ENCODE results near the gene ABCF3.

ABCF3 gene

GRCh38 chr3:184186184-184186901 is at the start of gene ABCF3:
ABCF3 (plus strand) TSS chr3:184186199; CDS start chr3:184186208, 9 bp downstream.
- peak within 1 kb of the TSS; percentile 99 for H3K4me3 ChIP-seq (ENCODE audit: low read depth, low read length)
- CTCF ChIA-PET = interaction anchor here (0.7 to 1.4 kb wide), 3 partner anchors 42 to 291 kb away, joined by 3 to 7 read pairs (median 4); partner anchors contain the start of gene EEF1AKMT4
- POLR2A ChIA-PET = interaction anchor here (0.9 to 3.2 kb wide), 11 partner anchors 9 to 74 kb away, joined by 3 to 43 read pairs (median 5); partner anchors contain the start of genes DVL3 and EIF2B5
- TF ChIP-seq CTCF (IDR thresholded peaks at IDR 0.05; ENCODE audit: insufficient read depth, low read length, missing control alignments) = no peak
- DNase-seq (ENCODE audit: low read depth, low spot score) = no peak

- no peak for DNase-seq (ENCODE audit: low read depth, low spot score)
- H3K4me3 ChIP-seq (ENCODE audit: low read depth, low read length) = no peak overlapping the region
- ChIA-PET POLR2A (no interaction called here), CTCF (no interaction called here)
- TF ChIP-seq CTCF (IDR thresholded peaks at IDR 0.05; ENCODE audit: insufficient read depth, low read length, missing control alignments) = no peak
Observed at GRCh38 chr3:184140436-184140835, 45.6 kb upstream of the ABCF3 start.

GRCh38 chr3:184142199-184142598 is 43.8 kb upstream of the ABCF3 start:
- CTCF ChIA-PET = no interaction called here
- H3K4me3 ChIP-seq (ENCODE audit: low read depth, low read length) = no peak overlapping the region
- TF ChIP-seq CTCF (IDR thresholded peaks at IDR 0.05; ENCODE audit: insufficient read depth, low read length, missing control alignments) = no peak
- no peak for DNase-seq (ENCODE audit: low read depth, low spot score)
- POLR2A ChIA-PET = no interaction called here

GRCh38 chr3:184143327-184143726 is 42.7 kb upstream of the ABCF3 start:
- POLR2A ChIA-PET = no interaction called here
- DNase-seq (ENCODE audit: low read depth, low spot score) = no peak
- TF ChIP-seq CTCF (IDR thresholded peaks at IDR 0.05; ENCODE audit: insufficient read depth, low read length, missing control alignments) = no peak
- H3K4me3 ChIP-seq (ENCODE audit: low read depth, low read length) = no peak overlapping the region
- CTCF ChIA-PET = interaction anchor here (0.9 to 4.1 kb wide), 3 partner anchors 8 to 107 kb away, joined by 4 to 46 read pairs (median 24); partner anchors contain the start of genes EEF1AKMT4 and EIF2B5

GRCh38 chr3:184144505-184144904 is 41.5 kb upstream of the ABCF3 start:
- H3K4me3 ChIP-seq (ENCODE audit: low read depth, low read length) = no peak overlapping the region
- no peak for TF ChIP-seq CTCF (IDR thresholded peaks at IDR 0.05; ENCODE audit: insufficient read depth, low read length, missing control alignments)
- POLR2A ChIA-PET = interaction anchor here (0.8 kb wide), 1 partner anchor 11 kb away, joined by 3 read pairs; the partner anchor contains the start of gene DVL3
- DNase-seq (ENCODE audit: low read depth, low spot score) = no peak
- CTCF ChIA-PET = interaction anchor here (0.9 to 4.1 kb wide), 13 partner anchors 8 to 249 kb away, joined by 3 to 46 read pairs (median 4); partner anchors contain the start of genes ABCF3, DVL3, EEF1AKMT4 and EIF2B5

- ChIA-PET POLR2A (no interaction called here), CTCF (interaction anchor here (0.9 to 4.1 kb wide), 16 partner anchors 8 to 249 kb away, joined by 3 to 46 read pairs (median 4); partner anchors contain the start of genes ABCF3, DVL3, EEF1AKMT4 and EIF2B5)
- H3K4me3 ChIP-seq (ENCODE audit: low read depth, low read length) = no peak overlapping the region
- DNase-seq (ENCODE audit: low read depth, low spot score) = no peak
- peak; percentile 35 for TF ChIP-seq CTCF (IDR thresholded peaks at IDR 0.05; ENCODE audit: insufficient read depth, low read length, missing control alignments)
Observed at GRCh38 chr3:184145111-184145524, 40.9 kb upstream of the ABCF3 start.

All from AG04449 (cell line).